LNCAP (cell line): Measurements from ENCODE around the gene TCF25.

Experiments
- CTCF ChIP-seq: fragments of 450-650 bp; IDR thresholded peaks from 2 replicates; pipeline ENCODE4 v1.5.1; 2017; ENCODE audit warnings: mild to moderate bottlenecking

TCF25 gene

DNA sequence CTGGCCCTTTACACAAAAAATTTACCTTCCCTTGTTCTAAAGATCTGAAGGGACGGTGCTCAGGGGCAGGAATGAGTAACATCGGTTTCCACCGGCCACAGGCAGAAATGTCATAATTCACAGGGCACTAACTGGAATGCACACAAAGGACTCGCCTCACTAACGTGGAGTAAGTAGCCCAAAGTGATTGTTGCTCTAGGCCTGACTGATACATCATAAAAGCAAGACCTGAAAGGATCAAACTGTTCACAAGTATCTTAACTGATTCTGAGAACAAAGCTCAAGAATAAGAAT, 8.9 kb upstream of the TCF25 start:
- TF ChIP-seq CTCF: no peak

- no peak for TF ChIP-seq CTCF
Observed at GRCh38 chr16:89867918-89868317, 5.5 kb upstream of the TCF25 start.

- TF ChIP-seq CTCF: no peak
Observed at GRCh38 chr16:89869911-89870310, 3.5 kb upstream of the TCF25 start.

DNA sequence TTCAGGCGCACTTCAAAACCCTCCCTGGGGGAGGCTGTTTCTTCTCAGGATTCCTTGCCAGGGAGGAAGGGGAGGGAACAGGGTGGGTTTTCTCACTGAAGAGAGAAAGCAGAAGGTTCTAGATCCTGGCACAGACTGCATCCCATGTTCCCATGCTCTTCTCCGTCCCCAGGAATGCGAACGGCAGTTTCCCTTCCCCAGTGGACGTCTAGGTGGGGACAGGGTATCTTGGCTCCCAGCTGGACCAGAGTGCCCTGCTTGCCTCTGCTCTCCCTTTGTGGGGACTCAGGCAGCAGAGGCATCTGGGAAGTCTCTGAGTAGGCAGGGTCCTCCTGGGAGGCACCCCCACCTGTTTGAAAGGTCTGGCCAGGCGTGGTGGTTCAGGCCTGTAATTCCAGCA, 3.0 kb upstream of the TCF25 start:
- TF ChIP-seq CTCF: no peak

DNA sequence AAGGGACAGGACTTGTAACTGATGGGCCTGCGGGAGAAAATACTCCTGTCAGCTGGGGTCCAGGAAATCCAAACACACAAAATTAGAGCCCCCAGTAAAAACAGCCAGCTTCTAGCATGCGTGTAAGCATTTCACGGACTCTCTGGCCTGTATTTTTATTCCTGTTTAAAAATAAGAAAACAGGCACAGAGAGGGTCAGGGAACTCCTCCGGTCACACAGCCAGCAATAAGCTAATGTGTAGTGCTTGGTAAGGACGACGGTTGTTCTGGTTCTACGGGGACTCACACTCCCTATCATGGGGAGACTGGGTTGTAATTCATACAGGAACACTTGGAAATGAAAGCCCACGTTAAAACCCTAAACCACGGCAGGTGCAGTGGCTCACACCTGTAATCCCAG, 1.5 kb upstream of the TCF25 start:
- TF ChIP-seq CTCF: no peak

- no peak for TF ChIP-seq CTCF
Observed at GRCh38 chr16:89873972-89874689, 739 bp downstream of the TCF25 start.

DNA sequence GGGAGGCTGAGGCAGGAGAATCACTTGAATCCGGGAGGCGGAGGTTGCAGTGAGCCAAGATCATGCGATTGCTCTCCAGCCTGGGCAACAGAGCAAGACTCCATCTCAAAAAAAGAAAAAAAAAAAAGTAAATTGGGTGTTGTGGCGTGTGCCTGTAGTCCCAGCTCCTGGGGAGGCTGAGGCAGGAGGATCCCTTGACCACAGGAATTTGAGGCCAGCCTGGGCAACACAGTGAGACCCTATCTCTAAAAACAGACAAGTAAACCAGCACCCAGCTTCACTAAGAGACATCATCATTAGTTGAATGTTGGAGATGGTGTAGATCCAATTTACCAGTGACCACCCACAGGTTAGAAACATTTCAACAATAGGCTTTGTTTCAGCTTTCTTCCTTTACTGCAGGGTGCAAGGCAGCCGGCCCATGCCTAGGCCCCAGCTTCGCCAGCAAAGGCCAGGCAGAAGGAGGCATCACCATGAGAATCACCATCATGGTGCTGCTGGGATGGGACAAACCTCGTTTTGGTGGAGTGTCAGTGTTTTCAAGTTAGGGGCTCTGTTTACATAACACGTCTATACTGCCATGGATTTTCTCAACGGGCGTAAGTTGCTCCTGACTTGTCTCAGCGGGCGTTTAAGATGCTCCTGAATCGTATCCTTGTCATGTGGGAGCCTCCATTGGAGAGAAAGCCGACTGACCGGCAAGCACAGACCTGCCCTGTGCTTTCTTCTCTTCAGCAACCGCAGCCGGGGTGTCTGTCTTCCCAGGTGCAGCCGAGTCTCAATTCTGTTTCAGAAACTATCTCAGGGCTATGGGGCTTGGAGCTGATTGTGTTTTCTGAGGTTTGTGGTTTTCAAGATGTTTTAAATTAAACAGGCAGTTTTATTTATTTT, 7.3 kb downstream of the TCF25 start:
- no peak for TF ChIP-seq CTCF
